Neuronal stem cell (in vitro differentiated cells): ENCODE data around the gene PSG5.
"Not testable (repeated sequence)": the region's sequence is repeated elsewhere in the genome, so short reads cannot be mapped to it uniquely, and the experiment has no call there.

ENCODE experiments used
- DNase-seq: peaks from one replicate; pipeline ENCODE4 v3.0.0-alpha.2; 2013; ENCODE audit warnings: low spot score
- H2AFZ ChIP-seq: one replicate; pipeline ENCODE4 v1.6.1; 2013; ENCODE audit warnings: mild to moderate bottlenecking, low read length, inconsistent platforms
- H2AK5ac ChIP-seq: 2 replicates; pipeline ENCODE4 v1.6.1; 2013; ENCODE audit warnings: low read depth, mild to moderate bottlenecking, inconsistent platforms, low read length, moderate library complexity, mixed read lengths
- H2BK120ac ChIP-seq: 2 replicates; pipeline ENCODE4 v1.6.1; 2013; ENCODE audit warnings: low read depth, mild to moderate bottlenecking, inconsistent platforms, low read length, moderate library complexity, mixed read lengths
- H2BK12ac ChIP-seq: one replicate; pipeline ENCODE4 v1.6.1; 2013; ENCODE audit warnings: low read length, inconsistent platforms
- H2BK15ac ChIP-seq: 2 replicates; pipeline ENCODE4 v1.6.1; 2013; ENCODE audit warnings: mild to moderate bottlenecking, low read length, inconsistent platforms, mixed read lengths
- H2BK5ac ChIP-seq: one replicate; pipeline ENCODE4 v1.6.1; 2013; ENCODE audit warnings: inconsistent platforms, mild to moderate bottlenecking, low read length, moderate library complexity
- H3K14ac ChIP-seq: one replicate; pipeline ENCODE4 v1.6.1; 2013; ENCODE audit warnings: low read length, inconsistent platforms
- H3K18ac ChIP-seq: 2 replicates; pipeline ENCODE4 v1.6.1; 2013; ENCODE audit warnings: low read length, inconsistent platforms
- H3K23ac ChIP-seq: 2 replicates; pipeline ENCODE4 v1.6.1; 2013; ENCODE audit warnings: low read depth, mild to moderate bottlenecking, mixed read lengths, low read length, inconsistent platforms; ENCODE audit not compliant: poor library complexity
- H3K27ac ChIP-seq: replicated peaks from 3 replicates; pipeline ENCODE4 v1.5.1; 2013; ENCODE audit warnings: low read length, inconsistent platforms
- H3K27me3 ChIP-seq, 3 experiments: 2 replicates each; pipeline ENCODE4 v1.6.1; 2013; ENCODE audit warnings: low read length in 3 of 3, mild to moderate bottlenecking in 2 of 3, inconsistent platforms in 1 of 3, low read depth in 1 of 3, mixed read lengths in 1 of 3, moderate library complexity in 1 of 3; ENCODE audit not compliant: control insufficient read depth in 3 of 3, insufficient read depth in 3 of 3
- H3K36me3 ChIP-seq, 2 donors: replicated peaks in 1 of 2; 2 replicates each; pipeline ENCODE4 v1.6.1; 2013; ENCODE audit warnings: low read length in 2 of 2; ENCODE audit not compliant: control insufficient read depth in 2 of 2, insufficient read depth in 2 of 2
- H3K4ac ChIP-seq: 2 replicates; pipeline ENCODE4 v1.6.1; 2013; ENCODE audit warnings: inconsistent platforms, mild to moderate bottlenecking, low read length, moderate library complexity
- H3K4me1 ChIP-seq, 2 donors: 1 replicate in 1 of 2; 2 replicates in 1 of 2; pipeline ENCODE4 v1.6.1; 2013; ENCODE audit warnings: low read length in 2 of 2, low read depth in 1 of 2; ENCODE audit not compliant: control insufficient read depth in 2 of 2, insufficient read depth in 1 of 2
- H3K4me2 ChIP-seq: one replicate; pipeline ENCODE4 v1.6.1; 2013; ENCODE audit warnings: mild to moderate bottlenecking, low read length, inconsistent platforms; ENCODE audit not compliant: insufficient read depth, poor library complexity, severe bottlenecking
- H3K4me3 ChIP-seq, 2 donors: 2 replicates each; pipeline ENCODE4 v1.5.1; 2013; ENCODE audit warnings: low read length in 2 of 2, mild to moderate bottlenecking in 2 of 2, inconsistent platforms in 1 of 2, moderate library complexity in 1 of 2
- H3K79me1 ChIP-seq: one replicate; pipeline ENCODE4 v1.6.1; 2013; ENCODE audit warnings: low read depth, mild to moderate bottlenecking, inconsistent platforms, low read length, moderate library complexity
- H3K9ac ChIP-seq: one replicate; pipeline ENCODE4 v1.6.1; 2013; ENCODE audit warnings: mild to moderate bottlenecking, low read depth, low read length, inconsistent platforms; ENCODE audit not compliant: poor library complexity
- H3K9me3 ChIP-seq, 2 donors: replicated peaks in 1 of 2; 2 replicates each; pipeline versions ENCODE3 to v1.6.1; 2013; ENCODE audit warnings: low read length in 2 of 2, mild to moderate bottlenecking in 2 of 2, inconsistent platforms in 1 of 2, low read depth in 1 of 2, mixed read lengths in 1 of 2, moderate library complexity in 1 of 2; ENCODE audit not compliant: control insufficient read depth in 2 of 2, insufficient read depth in 1 of 2
- H4K8ac ChIP-seq: one replicate; pipeline ENCODE4 v1.6.1; 2013; ENCODE audit warnings: low read depth, mild to moderate bottlenecking, inconsistent platforms, low read length, moderate library complexity
- H4K91ac ChIP-seq: one replicate; pipeline ENCODE4 v1.6.1; 2013; ENCODE audit warnings: low read length, low read depth, mild to moderate bottlenecking, inconsistent platforms; ENCODE audit not compliant: poor library complexity
- WGBS, 2 donors: extraction: QIAGEN DNeasy Blood & Tissue Kit; methylation state at CpG; one replicate each; pipeline ENCODE4 v1.1.7; 2013; ENCODE audit warnings: missing lambda C conversion rate in 2 of 2, mixed read lengths in 1 of 2; ENCODE audit not compliant: insufficient read length in 2 of 2, insufficient replicate concordance in 1 of 2; ENCODE audit errors: extremely low coverage in 2 of 2; 5-methylcytosine and 5-hydroxymethylcytosine counted together

The PSG5 gene

DNA sequence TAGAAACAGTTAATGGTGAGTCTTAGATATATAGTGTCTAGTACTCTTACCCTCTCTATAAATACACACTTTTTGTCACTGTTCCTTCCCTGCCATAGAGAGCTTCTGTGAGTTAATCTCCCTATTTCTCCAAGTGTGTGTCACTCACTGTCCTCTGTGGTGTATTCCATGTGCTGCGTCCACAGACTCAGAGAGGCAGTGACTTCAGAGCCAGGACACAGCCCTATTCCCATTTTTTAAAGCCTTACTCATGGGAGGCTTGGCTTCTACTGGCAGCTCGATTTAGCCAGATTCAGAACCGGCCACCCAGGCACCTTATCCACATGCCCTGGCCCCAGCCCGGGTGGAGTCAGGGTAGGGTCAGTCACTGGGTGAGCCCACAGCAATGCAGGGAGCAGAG lies 32.8 kb upstream of the PSG5 start:
- H2AFZ ChIP-seq, H2BK120ac ChIP-seq, H3K18ac ChIP-seq, H3K14ac ChIP-seq, H3K4ac ChIP-seq, H3K4me3 ChIP-seq, H3K23ac ChIP-seq, H4K8ac ChIP-seq, H3K9ac ChIP-seq, H3K4me1 ChIP-seq, H2BK15ac ChIP-seq, H2BK12ac ChIP-seq, H3K9me3 ChIP-seq, H3K4me2 ChIP-seq, H4K91ac ChIP-seq, DNase-seq, H2AK5ac ChIP-seq, H2BK5ac ChIP-seq, H3K27ac ChIP-seq, H3K36me3 ChIP-seq, H3K27me3 ChIP-seq, H3K79me1 ChIP-seq: not testable (repeated sequence)
- no CpG with 5 or more reads among the region's 4 CpGs for WGBS, 2 donors

DNA sequence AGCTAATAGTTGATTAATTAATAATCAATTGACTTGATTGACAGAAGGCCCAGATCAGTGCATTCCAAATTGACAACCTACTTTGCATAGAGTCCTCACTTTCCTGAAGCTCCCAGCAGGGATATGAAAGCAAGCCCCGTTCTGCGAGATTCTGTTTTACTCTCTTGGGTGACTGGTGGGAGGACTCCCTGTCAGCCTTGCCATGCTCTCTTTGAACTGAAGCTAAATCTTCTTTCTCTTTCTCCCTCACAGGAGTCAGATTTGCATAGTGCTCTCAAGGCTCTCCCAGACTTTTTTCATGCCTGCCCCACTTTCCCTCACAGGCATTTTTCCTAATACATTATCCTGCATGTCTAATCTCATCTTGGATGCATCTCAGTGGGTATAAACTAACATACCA lies 29.5 kb upstream of the PSG5 start:
- H3K4me3 ChIP-seq = not testable (repeated sequence)

DNA sequence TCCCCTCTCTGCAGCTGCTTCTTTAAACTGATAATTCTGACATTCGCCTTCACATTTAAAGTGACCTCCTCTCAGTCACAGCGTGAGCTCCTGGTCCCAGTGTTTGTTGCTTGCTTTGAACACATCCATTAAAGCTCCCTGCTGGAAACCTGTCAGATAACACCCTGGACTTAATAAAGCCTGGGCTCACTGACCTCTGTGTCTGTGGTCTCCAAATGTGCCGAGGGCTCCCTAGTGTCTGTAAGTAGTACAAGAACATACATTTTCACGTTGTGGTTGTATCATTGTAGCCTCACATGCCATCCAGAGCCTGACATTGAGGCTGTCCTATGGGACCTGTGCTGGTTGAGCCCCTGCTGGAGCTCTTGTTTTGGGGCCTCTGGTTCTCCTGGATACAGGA lies 21.7 kb upstream of the PSG5 start:
- H3K23ac ChIP-seq = no peak overlapping the region
- no peak overlapping the region for H2BK12ac ChIP-seq
- H3K9ac ChIP-seq = no peak overlapping the region
- no peak overlapping the region for H2BK5ac ChIP-seq
- WGBS, 2 donors = no CpG with 5 or more reads among the region's 4 CpGs
- no peak overlapping the region for H3K4ac ChIP-seq
- H3K4me1 ChIP-seq = no peaks in the 10 kb centered on the region
- no peak overlapping the region for H2BK15ac ChIP-seq
- H2AK5ac ChIP-seq = no peak overlapping the region
- no peak for DNase-seq
- no peak overlapping the region for H4K8ac ChIP-seq
- no peak overlapping the region for H3K27ac ChIP-seq
- no peaks in the 10 kb centered on the region for H3K27me3 ChIP-seq
- no peak overlapping the region for H4K91ac ChIP-seq
- no peak overlapping the region for H2BK120ac ChIP-seq
- no peaks in the 10 kb centered on the region for H3K36me3 ChIP-seq
- H3K4me3 ChIP-seq = no peak overlapping the region
- no peaks in the 10 kb centered on the region for H3K79me1 ChIP-seq
- no peak overlapping the region for H3K14ac ChIP-seq
- no peak overlapping the region for H3K4me2 ChIP-seq
- no peak overlapping the region for H3K18ac ChIP-seq
- peaks cover 0 to 8% of the 10 kb centered on the region in 2 donors for H3K9me3 ChIP-seq
- no peak overlapping the region for H2AFZ ChIP-seq

More for the DNA sequence above, 29.5 kb upstream of the PSG5 start:
- H2BK15ac ChIP-seq, H2AFZ ChIP-seq, H2BK5ac ChIP-seq, H2AK5ac ChIP-seq, DNase-seq, H3K18ac ChIP-seq, H3K36me3 ChIP-seq, H2BK12ac ChIP-seq, H3K79me1 ChIP-seq, H3K9ac ChIP-seq, H3K4ac ChIP-seq, H2BK120ac ChIP-seq, H3K27me3 ChIP-seq, H3K14ac ChIP-seq, H4K8ac ChIP-seq, H3K4me2 ChIP-seq, H3K4me1 ChIP-seq, H3K23ac ChIP-seq, H3K9me3 ChIP-seq, H3K27ac ChIP-seq, H4K91ac ChIP-seq: not testable (repeated sequence)
- no CpG with 5 or more reads among the region's 2 CpGs for WGBS, 2 donors

DNA sequence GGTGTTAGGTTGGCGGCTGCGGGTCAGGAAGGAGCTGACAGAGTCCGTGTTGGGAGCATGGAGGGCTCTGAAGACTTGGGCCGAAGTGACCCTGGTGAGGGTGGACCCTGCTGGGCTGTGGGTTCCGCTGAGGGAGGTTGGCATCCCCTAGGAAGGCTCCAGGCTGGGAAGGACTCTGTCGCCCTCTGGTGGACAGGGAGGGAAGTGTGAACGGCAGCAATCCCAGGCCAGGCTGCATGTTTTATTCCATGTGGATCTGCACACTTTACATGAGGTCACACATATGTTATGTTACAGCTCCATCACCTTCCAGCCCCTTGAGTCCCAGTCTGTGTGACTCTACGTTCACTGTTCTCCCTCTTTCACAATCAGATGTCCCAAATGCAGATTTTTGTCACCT lies 20.8 kb upstream of the PSG5 start:
- WGBS, 2 donors = no CpG with 5 or more reads among the region's 8 CpGs

More for the DNA sequence above, 20.8 kb upstream of the PSG5 start:
- H3K18ac ChIP-seq, H3K4me2 ChIP-seq, H3K4me3 ChIP-seq, H3K27me3 ChIP-seq, H4K8ac ChIP-seq, H2BK15ac ChIP-seq, H4K91ac ChIP-seq, H3K4ac ChIP-seq, H3K9me3 ChIP-seq, H3K79me1 ChIP-seq, H3K14ac ChIP-seq, H3K9ac ChIP-seq, H3K27ac ChIP-seq, H2BK12ac ChIP-seq, H3K23ac ChIP-seq, H2AFZ ChIP-seq, DNase-seq, H2BK5ac ChIP-seq, H3K4me1 ChIP-seq, H2BK120ac ChIP-seq, H2AK5ac ChIP-seq, H3K36me3 ChIP-seq: not testable (repeated sequence)
